ENCODE results near the gene LYZL4. TPM values are rescaled to one million over a fixed set of nuclear protein-coding genes. Genes with fewer than 3 reads are reported as not detected.

Gene LYZL4
- total and polyA plus RNA-seq, 3 experiments from 2014 or later, result not detected

GRCh38 chr3:42402394-42403096 lies 7.9 kb downstream of the LYZL4 start:
- Histone ChIP-seq H3K4me3 (ENCODE audit: low read length) (no peak overlapping the region), H3K27ac (ENCODE audit: low read depth, low read length) (no peak overlapping the region), H3K9me3 (ENCODE audit: low read length) (no peaks in the 10 kb centered on the region), H3K27me3 (ENCODE audit: insufficient read depth, low read length, poor library complexity, severe bottlenecking) (no peaks in the 10 kb centered on the region), H3K4me1 (ENCODE audit: insufficient read depth, low read length) (no peaks in the 10 kb centered on the region), H3K36me3 (ENCODE audit: insufficient read depth, low read length) (no peaks in the 10 kb centered on the region)
- DNase-seq, result no peak
- Mint-ChIP-seq H3K4me3 (no peak overlapping the region), H3K36me3 (no peaks in the 10 kb centered on the region), H3K27ac (no peak overlapping the region), H3K27me3 (peaks cover 0 to 3% of the 10 kb centered on the region in 2 donors), H3K9me3 (peaks cover 0 to 2% (median 0%) of the 10 kb centered on the region in 5 donors), H3K4me1 (peaks cover 0 to 6% (median 6%) of the 10 kb centered on the region in 3 donors)
- ChIA-PET CTCF (no interaction called here), POLR2A (interaction anchor here (0.7 kb wide), 1 partner anchor 8 kb away, joined by 3 read pairs; no protein-coding TSS in a partner anchor)

DNA sequence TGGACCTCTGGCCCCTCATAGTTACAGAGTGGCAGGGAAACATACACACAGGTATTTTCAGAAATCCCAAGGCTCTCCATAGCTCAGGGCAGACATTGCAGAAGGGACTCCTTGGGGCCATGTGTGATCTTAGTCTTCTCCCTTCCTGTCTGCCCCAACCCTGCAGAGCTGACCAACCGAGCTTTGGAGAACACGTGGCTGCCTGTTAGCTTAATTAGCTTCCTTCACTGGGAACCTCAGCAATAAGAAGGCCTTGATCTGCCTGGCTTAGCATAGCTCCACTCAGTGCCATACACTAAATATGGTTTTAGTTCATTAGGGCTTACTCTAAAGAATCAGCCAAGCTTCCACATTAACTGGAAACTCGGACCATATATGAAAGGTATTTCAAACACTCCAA lies 12.3 kb downstream of the LYZL4 start:
- Histone ChIP-seq H3K36me3 (ENCODE audit: insufficient read depth, low read length) (no peaks in the 10 kb centered on the region), H3K4me1 (ENCODE audit: insufficient read depth, low read length) (no peaks in the 10 kb centered on the region), H3K9me3 (ENCODE audit: low read length) (no peaks in the 10 kb centered on the region), H3K27ac (ENCODE audit: low read depth, low read length) (no peak overlapping the region), H3K4me3 (ENCODE audit: low read length) (no peak overlapping the region), H3K27me3 (ENCODE audit: insufficient read depth, low read length, poor library complexity, severe bottlenecking) (no peaks in the 10 kb centered on the region)
- Mint-ChIP-seq H3K27ac (no peak overlapping the region), H3K9me3 (no peaks in the 10 kb centered on the region), H3K36me3 (peaks cover 0 to 1% (median 0%) of the 10 kb centered on the region in 3 donors), H3K4me1 (peaks cover 0 to 1% (median 0%) of the 10 kb centered on the region in 3 donors), H3K27me3 (peaks cover 1 to 7% of the 10 kb centered on the region in 2 donors), H3K4me3 (no peak overlapping the region)
- no peak for DNase-seq
- ChIA-PET CTCF (no interaction called here), POLR2A (no interaction called here)

DNA sequence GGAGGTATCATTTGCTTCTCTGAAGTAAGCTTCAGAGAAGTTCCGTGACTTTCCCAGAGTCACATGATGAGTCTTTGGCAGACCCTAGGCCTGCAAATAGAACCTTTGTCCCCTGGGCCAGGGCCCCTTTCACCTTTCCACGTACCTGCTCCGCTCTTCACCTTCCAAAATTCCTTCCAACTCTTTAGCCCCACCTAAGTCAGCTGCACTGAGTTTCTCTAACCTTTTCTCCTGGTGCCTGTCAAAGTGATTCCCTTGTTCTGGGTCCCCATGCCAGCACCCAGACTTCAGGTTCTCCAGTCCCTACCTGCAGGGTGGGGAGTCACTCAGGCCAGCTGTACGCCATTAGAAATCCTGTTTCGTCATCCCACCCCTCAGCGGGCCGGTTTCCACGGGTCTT lies 12.8 kb downstream of the LYZL4 start:
- DNase-seq, result no peak
- peaks cover 0 to 1% (median 0%) of the 10 kb centered on the region in 3 donors for H3K36me3 Mint-ChIP-seq
- no peak overlapping the region for H3K27ac Mint-ChIP-seq
- Histone ChIP-seq H3K9me3 (ENCODE audit: low read length) (no peaks in the 10 kb centered on the region), H3K36me3 (ENCODE audit: insufficient read depth, low read length) (no peaks in the 10 kb centered on the region), H3K27me3 (ENCODE audit: insufficient read depth, low read length, poor library complexity, severe bottlenecking) (no peaks in the 10 kb centered on the region), H3K4me1 (ENCODE audit: insufficient read depth, low read length) (no peaks in the 10 kb centered on the region), H3K4me3 (ENCODE audit: low read length) (no peak overlapping the region), H3K27ac (ENCODE audit: low read depth, low read length) (no peak overlapping the region)
- peaks cover 1 to 11% of the 10 kb centered on the region in 2 donors for H3K27me3 Mint-ChIP-seq
- CTCF ChIA-PET, result no interaction called here
- POLR2A ChIA-PET, result no interaction called here
- no peaks in the 10 kb centered on the region for H3K9me3 Mint-ChIP-seq
- H3K4me3 Mint-ChIP-seq, result no peak overlapping the region
- no peaks in the 10 kb centered on the region for H3K4me1 Mint-ChIP-seq

GRCh38 chr3:42394579-42395288 lies 15.7 kb downstream of the LYZL4 start:
- Mint-ChIP-seq H3K4me3 (no peak overlapping the region), H3K27me3 (peaks cover 2 to 8% of the 10 kb centered on the region in 2 donors), H3K4me1 (no peaks in the 10 kb centered on the region), H3K27ac (no peak overlapping the region), H3K9me3 (no peaks in the 10 kb centered on the region), H3K36me3 (peaks cover 0 to 1% (median 0%) of the 10 kb centered on the region in 3 donors)
- Histone ChIP-seq H3K36me3 (ENCODE audit: insufficient read depth, low read length) (no peaks in the 10 kb centered on the region), H3K27ac (ENCODE audit: low read depth, low read length) (no peak overlapping the region), H3K4me3 (ENCODE audit: low read length) (no peak overlapping the region), H3K4me1 (ENCODE audit: insufficient read depth, low read length) (no peaks in the 10 kb centered on the region), H3K27me3 (ENCODE audit: insufficient read depth, low read length, poor library complexity, severe bottlenecking) (no peaks in the 10 kb centered on the region), H3K9me3 (ENCODE audit: low read length) (no peaks in the 10 kb centered on the region)
- ChIA-PET CTCF (no interaction called here), POLR2A (interaction anchor here (0.5 kb wide), 1 partner anchor 8 kb away, joined by 3 read pairs; no protein-coding TSS in a partner anchor)
- no peak for DNase-seq

DNA sequence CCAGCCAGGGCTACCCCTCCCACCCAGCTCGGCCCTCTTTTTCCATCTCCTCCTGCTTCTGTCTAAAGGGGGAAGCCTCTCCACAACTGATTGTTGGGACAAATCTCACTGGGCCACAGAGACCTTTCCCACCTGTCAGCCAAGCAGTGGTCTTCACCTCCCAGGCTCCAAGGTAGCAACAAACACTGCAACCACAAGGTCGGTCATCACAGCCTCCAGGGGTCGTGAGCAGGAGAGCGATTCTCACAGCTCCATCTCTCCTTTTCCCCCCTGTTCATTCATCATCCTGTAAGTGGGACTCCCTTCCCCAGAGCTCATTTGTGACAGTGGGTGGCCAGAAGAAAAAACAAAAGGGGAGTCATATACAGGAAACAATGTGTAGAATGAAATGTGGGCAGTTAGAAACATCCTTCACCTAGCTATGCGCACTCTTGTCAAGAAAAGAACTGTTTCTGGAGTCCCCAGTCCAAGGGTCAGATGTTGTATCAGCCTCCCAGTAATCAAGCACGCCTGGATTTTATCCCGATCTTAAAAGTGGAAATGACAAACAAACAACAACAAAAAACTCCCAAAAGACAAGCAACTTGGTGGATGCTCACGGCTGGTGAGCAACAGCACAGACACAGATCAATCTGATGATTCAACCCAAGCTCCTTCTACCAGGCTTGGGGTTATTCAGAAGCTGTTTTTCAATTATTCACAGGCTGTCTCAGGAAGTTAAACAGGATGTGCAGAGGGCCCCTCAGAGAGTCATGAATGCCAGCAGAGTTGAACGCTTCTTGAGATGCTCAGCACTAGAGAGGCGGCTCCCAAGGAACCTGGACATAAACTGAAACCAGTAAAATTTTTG lies 22.4 kb downstream of the LYZL4 start:
- Histone ChIP-seq H3K4me1 (ENCODE audit: insufficient read depth, low read length) (peaks cover 19% of the 10 kb centered on the region), H3K27me3 (ENCODE audit: insufficient read depth, low read length, poor library complexity, severe bottlenecking) (no peaks in the 10 kb centered on the region), H3K9me3 (ENCODE audit: low read length) (no peaks in the 10 kb centered on the region), H3K36me3 (ENCODE audit: insufficient read depth, low read length) (no peaks in the 10 kb centered on the region), H3K27ac (ENCODE audit: low read depth, low read length) (no peak overlapping the region), H3K4me3 (ENCODE audit: low read length) (no peak overlapping the region)
- Mint-ChIP-seq H3K27ac (peak overlapping the region in 7 of 8 donors; percentile 10 to 91 (median 77)), H3K27me3 (peaks cover 1 to 4% of the 10 kb centered on the region in 2 donors), H3K4me1 (peaks cover 21 to 23% (median 21%) of the 10 kb centered on the region in 3 donors), H3K9me3 (no peaks in the 10 kb centered on the region), H3K4me3 (peak overlapping the region in 3 of 7 donors; percentile 44 to 69 (median 54)), H3K36me3 (no peaks in the 10 kb centered on the region)
- POLR2A ChIA-PET, result no interaction called here
- peak in 2 of 5 donors; percentile 24 to 51 for DNase-seq
- CTCF ChIA-PET, result interaction anchor here (1.1 kb wide), 1 partner anchor 56 kb away, joined by 3 read pairs; no protein-coding TSS in a partner anchor

GRCh38 chr3:42381551-42382082 lies 28.8 kb downstream of the LYZL4 start:
- no peak for DNase-seq
- no peaks in the 10 kb centered on the region for H3K4me1 ChIP-seq (ENCODE audit: insufficient read depth, low read length)
- no peaks in the 10 kb centered on the region for H3K9me3 ChIP-seq (ENCODE audit: low read length)
- H3K27me3 Mint-ChIP-seq, result peaks cover 0 to 2% of the 10 kb centered on the region in 2 donors
- H3K27ac ChIP-seq (ENCODE audit: low read depth, low read length), result no peak overlapping the region
- no peaks in the 10 kb centered on the region for H3K36me3 ChIP-seq (ENCODE audit: insufficient read depth, low read length)
- H3K36me3 Mint-ChIP-seq, result peaks cover 0 to 1% (median 0%) of the 10 kb centered on the region in 3 donors
- no peaks in the 10 kb centered on the region for H3K9me3 Mint-ChIP-seq
- no peaks in the 10 kb centered on the region for H3K27me3 ChIP-seq (ENCODE audit: insufficient read depth, low read length, poor library complexity, severe bottlenecking)
- no peaks in the 10 kb centered on the region for H3K4me1 Mint-ChIP-seq
- ChIA-PET CTCF (no interaction called here), POLR2A (no interaction called here)
- H3K4me3 Mint-ChIP-seq, result no peak overlapping the region
- H3K4me3 ChIP-seq (ENCODE audit: low read length), result no peak overlapping the region
- peak overlapping the region in 1 of 8 donors; percentile 56 for H3K27ac Mint-ChIP-seq

DNA sequence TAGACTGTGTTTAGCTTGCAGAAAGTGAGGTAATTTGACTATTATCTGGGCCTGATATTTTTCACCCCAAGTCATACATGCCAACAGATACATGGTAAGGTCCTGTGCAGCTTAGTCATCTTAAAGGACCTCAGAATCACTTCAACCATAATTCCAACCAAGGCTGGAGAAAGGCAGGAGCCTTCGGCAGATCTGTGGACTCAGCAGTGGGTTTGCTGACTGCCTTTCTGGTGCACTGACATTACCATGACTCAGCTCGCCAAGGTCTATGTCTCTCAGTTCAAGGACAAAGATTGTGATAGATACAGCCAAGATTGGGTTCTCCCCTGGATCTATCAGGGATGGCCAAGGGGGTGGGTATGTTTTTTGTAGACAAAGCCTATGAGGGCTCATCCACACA lies 32.7 kb downstream of the LYZL4 start:
- POLR2A ChIA-PET, result no interaction called here

More for the DNA sequence above, 32.7 kb downstream of the LYZL4 start:
- CTCF ChIA-PET, result no interaction called here
- peaks cover 0 to 1% (median 0%) of the 10 kb centered on the region in 3 donors for H3K36me3 Mint-ChIP-seq
- H3K9me3 Mint-ChIP-seq, result no peaks in the 10 kb centered on the region
- Histone ChIP-seq H3K4me1 (ENCODE audit: insufficient read depth, low read length) (no peaks in the 10 kb centered on the region), H3K27me3 (ENCODE audit: insufficient read depth, low read length, poor library complexity, severe bottlenecking) (no peaks in the 10 kb centered on the region), H3K27ac (ENCODE audit: low read depth, low read length) (no peak overlapping the region), H3K36me3 (ENCODE audit: insufficient read depth, low read length) (no peaks in the 10 kb centered on the region), H3K4me3 (ENCODE audit: low read length) (no peak overlapping the region), H3K9me3 (ENCODE audit: low read length) (no peaks in the 10 kb centered on the region)
- no peak for DNase-seq
- H3K27ac Mint-ChIP-seq, result no peak overlapping the region
- H3K4me3 Mint-ChIP-seq, result no peak overlapping the region
- peaks cover 3 to 15% of the 10 kb centered on the region in 2 donors for H3K27me3 Mint-ChIP-seq
- H3K4me1 Mint-ChIP-seq, result no peaks in the 10 kb centered on the region
